ENCODE results near the gene SLC16A6. TPM values are rescaled to one million over a fixed set of nuclear protein-coding genes. Genes with fewer than 3 reads are reported as not detected.

The SLC16A6 gene
- total RNA-seq, 1 experiment from 2014 or later: 4.8 TPM

GRCh38 chr17:68290268-68290954, 516 bp downstream of the SLC16A6 start:
- RAD21 ChIA-PET (ENCODE audit: low non-redundant PET in 1 of 2, low total read pairs in 2 of 2, uncharacterized antibody in 2 of 2, unreplicated experiment in 2 of 2): no interaction called here
- ATAC-seq (no peak), DNase-seq (ENCODE audit: low read depth, low spot score) (no peak)
- Histone ChIP-seq H3K4me1 (ENCODE audit: control insufficient read depth in 1 of 2, insufficient read depth in 2 of 2, low read length in 2 of 2) (peaks cover 56 to 78% of the 10 kb centered on the region in 2 experiments), H3K9me3 (ENCODE audit: control insufficient read depth in 1 of 2, insufficient read depth in 1 of 2, low read depth in 1 of 2, low read length in 2 of 2) (no peaks in the 10 kb centered on the region), H3K9ac (ENCODE audit: low read length) (peak overlapping the region; percentile 87), H3K9me2 (ENCODE audit: insufficient read depth) (no peaks in the 10 kb centered on the region), H3K36me3 (ENCODE audit: control insufficient read depth in 1 of 2, insufficient read depth in 2 of 2, low read length in 2 of 2) (no peaks in the 10 kb centered on the region), H3K4me3 (replicated peaks in 1 of 2; ENCODE audit: low read depth in 1 of 2, low read length in 2 of 2) (peak overlapping the region; percentile 36 to 74), H2AFZ (ENCODE audit: low read depth, low read length, poor library complexity, severe bottlenecking) (no peak overlapping the region), H3K27ac (ENCODE audit: low read depth, low read length) (peak overlapping the region; percentile 92), H3K27me3 (ENCODE audit: insufficient read depth, low read length) (no peaks in the 10 kb centered on the region), H4K20me1 (ENCODE audit: insufficient read depth) (no peaks in the 10 kb centered on the region), H3K4me2 (ENCODE audit: low read length) (peak overlapping the region; percentile 96), H3K79me2 (ENCODE audit: insufficient read depth, low read length) (0 out of 2 replicates have a peak, but pooled peaks cover 12% of the 10 kb centered on the region)
- TF ChIP-seq MAX (IDR thresholded peaks at IDR 0.05): no peak
- no peak for TF ChIP-seq ZFX (IDR thresholded peaks at IDR 0.05)
- no peak for TF ChIP-seq CBX3 (IDR thresholded peaks at IDR 0.05; ENCODE audit: low read depth)
- TF ChIP-seq POLR2A (IDR thresholded peaks at IDR 0.05; ENCODE audit: borderline replicate concordance, extremely low read depth, insufficient read depth, insufficient read length): no peak
- TF ChIP-seq CTCF (IDR thresholded peaks at IDR 0.05 in 2 of 3, conservative IDR thresholded peaks at IDR 0.05 in 1 of 3; ENCODE audit: borderline replicate concordance in 1 of 3, insufficient read depth in 1 of 3, low read depth in 2 of 3, low read length in 2 of 3): no peak
- no peak for TF ChIP-seq RAD21 (IDR thresholded peaks at IDR 0.05; ENCODE audit: low read depth)
- no peak for TF ChIP-seq REST (IDR thresholded peaks at IDR 0.05; ENCODE audit: low read depth)
- TF ChIP-seq EZH2phosphoT487 (IDR thresholded peaks at IDR 0.05; ENCODE audit: borderline replicate concordance): no peak
- TF ChIP-seq YY1 (IDR thresholded peaks at IDR 0.05; ENCODE audit: extremely low read depth, insufficient replicate concordance, low read depth, low read length): no peak
- no peak for TF ChIP-seq EZH2 (IDR thresholded peaks at IDR 0.05)
- no peak for TF ChIP-seq EGR1 (IDR thresholded peaks at IDR 0.05; ENCODE audit: low read depth)
- TF ChIP-seq CEBPB (IDR thresholded peaks at IDR 0.05; ENCODE audit: low read depth): no peak
- TF ChIP-seq POLR2AphosphoS5 (IDR thresholded peaks at IDR 0.05; ENCODE audit: low read depth, low read length): no peak
- TF ChIP-seq ZNF274 (IDR thresholded peaks at IDR 0.05; ENCODE audit: low read depth, low read length): no peak
- no peak for TF ChIP-seq ZBTB33 (IDR thresholded peaks at IDR 0.05; ENCODE audit: extremely low read depth, insufficient replicate concordance, low read length)
- POLR2A ChIA-PET: no interaction called here
- BruUV-seq (replicated peaks): TSS peak; percentile 82
- intact Hi-C loops (cut with micrococcal nuclease): no loop called here
- CTCF ChIA-PET: interaction anchor here (1.3 kb wide), 1 partner anchor 147 kb away, joined by 4 read pairs; no protein-coding TSS in a partner anchor
